HepG2 (cell line): ENCODE measurements around the gene SRSF10. TPM values are rescaled to one million over a fixed set of nuclear protein-coding genes. Genes with fewer than 3 reads are reported as not detected.
A peak's percentile ranks its signal among the peaks of the same experiment; 100 is the strongest.
"Not testable (repeated sequence)": the region's sequence is repeated elsewhere in the genome, so short reads cannot be mapped to it uniquely, and the experiment has no call there.

ENCODE experiments used
- ATAC-seq: fragments of 200-7000 bp; cut with Tn5 transposase; 3 replicates; pipeline ENCODE4 v1.9.1; 2020; ENCODE audit warnings: mild to moderate bottlenecking, moderate library complexity
- BruUV-seq: library from RNA; stranded (reverse); fragments of 400-500 nt; replicated peaks from 2 replicates; lab custom pipeline; 2021; lab: Mats Ljungman, UMichigan
- CTCF ChIA-PET: fragments of 300-600 bp; formaldehyde crosslinking; extraction: SDS; loops from one replicate; lab custom pipeline; 2021; ENCODE audit warnings: low total read pairs, inconsistent platforms, low intra/inter-chr PET ratio; lab: Yijun Ruan, JAX
- POLR2A ChIA-PET: fragments of 350-600 bp; sonication (Branson Sonifier 250); formaldehyde crosslinking; loops from one replicate; lab custom pipeline; 2020; ENCODE audit warnings: antibody characterized with exemption, inconsistent platforms; lab: Yijun Ruan, JAX
- DNase-seq: peaks from one replicate; pipeline ENCODE4 v3.0.0-alpha.2; 2015; ENCODE audit warnings: low spot score
- FAIRE-seq: peaks from 3 replicates; lab custom pipeline; 2011; peaks lifted over from hg19 to GRCh38; lab: Jason Lieb, UNC
- H2AFZ ChIP-seq: one replicate; pipeline ENCODE4 v1.6.1; 2011; ENCODE audit warnings: low read length, inconsistent platforms
- H3K27ac ChIP-seq: fragments of 300-600 bp; 3 replicates; pipeline ENCODE4 v1.8.0; 2011; ENCODE audit warnings: mixed run types, mild to moderate bottlenecking, mixed read lengths, low read length, inconsistent platforms; ENCODE audit not compliant: insufficient read depth; ENCODE audit errors: extremely low read length
- H3K27me3 ChIP-seq, 2 experiments: fragments of 200-600 bp in 1 of 2; 2 replicates in 1 of 2; 3 replicates in 1 of 2; pipeline versions ENCODE4 v1.6.0 to v1.8.0; 2011; ENCODE audit warnings: low read length in 2 of 2, mild to moderate bottlenecking in 2 of 2, moderate library complexity in 2 of 2, inconsistent platforms in 1 of 2; ENCODE audit not compliant: insufficient read depth in 2 of 2, control insufficient read depth in 1 of 2
- H3K36me3 ChIP-seq, 2 experiments: fragments of 200-600 bp in 1 of 2; replicated peaks in 1 of 2; 2 replicates in 1 of 2; 3 replicates in 1 of 2; pipeline versions ENCODE4 v1.5.1 to v1.8.0; 2011; ENCODE audit warnings: low read length in 2 of 2, inconsistent platforms in 1 of 2; ENCODE audit not compliant: insufficient read depth in 2 of 2, control insufficient read depth in 1 of 2
- H3K4me1 ChIP-seq: 2 replicates; pipeline ENCODE4 v1.5.1; 2012; ENCODE audit warnings: low read length, inconsistent platforms; ENCODE audit not compliant: insufficient read depth
- H3K4me2 ChIP-seq: 2 replicates; pipeline ENCODE4 v1.6.0; 2011; ENCODE audit warnings: low read depth, low read length, inconsistent platforms
- H3K4me3 ChIP-seq, 3 experiments: fragments of 200-600 bp in 1 of 3; sonication (generic), shearing (Covaris generic) in 1 of 3; replicated peaks in 1 of 3; 2 replicates each; pipeline ENCODE4 v1.5.1; 2011 to 2016; ENCODE audit warnings: low read length in 3 of 3, inconsistent platforms in 2 of 3, low read depth in 2 of 3, mild to moderate bottlenecking in 2 of 3, control low read depth in 1 of 3, mixed read lengths in 1 of 3; ENCODE audit not compliant: insufficient read depth in 1 of 3
- H3K79me2 ChIP-seq: one replicate; pipeline ENCODE4 v1.6.1; 2011; ENCODE audit warnings: low read length, inconsistent platforms; ENCODE audit not compliant: insufficient read depth
- H3K9ac ChIP-seq: 2 replicates; pipeline ENCODE4 v1.6.0; 2011; ENCODE audit warnings: mild to moderate bottlenecking, low read depth, low read length, inconsistent platforms; ENCODE audit not compliant: insufficient read depth
- H3K9me3 ChIP-seq: 2 replicates; pipeline ENCODE4 v1.5.1; 2012; ENCODE audit warnings: mild to moderate bottlenecking, low read length
- H4K20me1 ChIP-seq: 2 replicates; pipeline ENCODE4 v1.6.0; 2011; ENCODE audit warnings: inconsistent platforms, mild to moderate bottlenecking, low read length, moderate library complexity; ENCODE audit not compliant: insufficient read depth
- TARDBP ChIP-seq: sonication (generic); formaldehyde crosslinking; IDR thresholded peaks from 2 replicates; pipeline ENCODE4 v1.8.0; 2022; ENCODE audit warnings: mild to moderate bottlenecking, missing genetic modification reagents
- THAP9 ChIP-seq: sonication (generic); formaldehyde crosslinking; IDR thresholded peaks from 2 replicates; pipeline ENCODE4; 2020; ENCODE audit warnings: missing genetic modification reagents, mild to moderate bottlenecking, borderline replicate concordance
- ZFP36L1 ChIP-seq: sonication (generic); formaldehyde crosslinking; IDR thresholded peaks from 2 replicates; pipeline ENCODE4 v1.8.0; 2022; ENCODE audit warnings: mild to moderate bottlenecking, missing genetic modification reagents, moderate library complexity
- WGBS: methylation state at CpG from one replicate; pipeline ENCODE4 v1.1.6; 2017; ENCODE audit warnings: low lambda C conversion rate; 5-methylcytosine and 5-hydroxymethylcytosine counted together
- in situ Hi-C: cut with HindIII; loops from 2 replicates; pipeline ENCODE4 v1.10.0; 2017; ENCODE audit warnings: low pct_unique_long_range_greater_than_20kb; ENCODE audit not compliant: extremely low pct_ligation_motif_present
- intact Hi-C: fragments of 100-400 bp; cut with micrococcal nuclease; formaldehyde crosslinking; loops from one replicate; pipeline ENCODE4 v1.10.0; 2022; ENCODE audit not compliant: unreplicated experiment
- polyA plus RNA-seq, 8 experiments: library from polyadenylated mRNA; depleted of rRNA in 3 of 8; stranded (reverse) in 7 of 8; unstranded in 1 of 8; fragments of >200 nt; fragmentation: Illumina TruSeq in 4 of 8; extraction: Trizol in 4 of 8; gene quantifications; 2 replicates each; pipeline versions ENCODE4 v1.2.1 to v1.2.3, GENCODE V29; 2011 to 2016; ENCODE audit warnings: low read depth in 4 of 8, missing spikeins in 1 of 8, mixed read lengths in 1 of 8; ENCODE audit not compliant: insufficient read depth in 1 of 8
- total RNA-seq, 5 experiments: library from RNA; depleted of rRNA; stranded (reverse); fragments of >200 nt; fragmentation: Illumina TruSeq; extraction: Trizol; gene quantifications; 2 replicates each; pipeline ENCODE4 v1.2.3, GENCODE V29; 2016; ENCODE audit warnings: low read depth in 1 of 5

SRSF10 gene
- total and polyA plus RNA-seq, 2 of the 13 experiments (the other 11 are each of a cell fraction or from before 2014, with no cell fraction given), result 126 to 186 TPM

DNA sequence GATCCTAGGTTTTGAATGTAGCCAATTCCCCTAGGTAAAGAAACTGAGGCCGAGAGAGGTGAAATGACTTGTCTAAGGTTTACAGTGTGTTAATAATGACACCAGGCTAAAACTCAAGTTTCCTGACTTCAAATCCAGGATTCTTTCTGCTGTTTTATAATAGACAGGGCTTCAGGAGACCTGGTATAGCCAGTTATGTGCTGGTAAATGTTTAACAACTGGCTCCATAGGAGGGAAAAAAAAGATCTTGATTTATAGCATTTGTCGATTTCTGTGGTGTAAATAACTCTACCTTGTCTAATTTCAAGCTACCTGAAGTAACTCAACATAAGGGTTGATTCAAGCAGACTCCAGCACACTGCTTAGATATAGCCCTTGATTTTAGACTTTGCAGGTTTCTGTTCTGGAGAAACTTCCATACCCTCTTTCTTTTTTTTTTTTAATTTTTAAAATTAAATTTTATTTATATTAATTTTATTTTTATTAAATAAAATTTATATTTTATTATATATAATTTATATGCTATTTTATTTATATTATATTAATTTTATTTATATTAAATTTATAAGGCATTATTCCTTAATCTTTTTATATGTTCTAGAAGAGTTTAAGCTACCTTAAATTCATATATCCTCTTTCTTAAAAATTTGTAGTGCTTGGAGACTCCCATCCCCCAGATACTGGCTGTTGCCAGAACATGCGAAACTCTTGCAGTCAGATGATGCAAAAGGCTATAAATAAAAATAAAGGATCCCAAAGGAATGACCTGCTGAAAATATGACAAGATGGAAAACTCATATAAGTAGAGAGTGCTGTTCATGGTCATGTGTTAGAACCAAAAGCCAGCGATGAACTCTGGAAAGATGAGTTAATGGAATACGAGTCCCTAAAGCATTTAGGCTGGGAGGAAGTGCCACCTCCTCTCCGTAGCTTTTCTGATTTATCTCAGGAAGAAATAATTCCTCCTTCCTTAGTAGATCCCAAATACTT, 35.4 kb upstream of the SRSF10 start:
- Histone ChIP-seq H3K4me3 (no peak overlapping the region), H3K79me2 (no peaks in the 10 kb centered on the region), H3K27me3 (no peaks in the 10 kb centered on the region), H3K36me3 (no peaks in the 10 kb centered on the region), H4K20me1 (no peaks in the 10 kb centered on the region), H3K4me2 (peak overlapping the region; percentile 33), H3K9ac (peak overlapping the region; percentile 35; the same call in 1 of the 2 replicates), H3K9me3 (no peaks in the 10 kb centered on the region), H3K27ac (peak overlapping the region; percentile 53), H2AFZ (peak overlapping the region; percentile 70), H3K4me1 (peaks cover 100% of the 10 kb centered on the region)
- no peak for DNase-seq
- 65% methylated on average over 6 of the region's 6 CpGs for WGBS
- BruUV-seq, result no TSS peak
- in situ Hi-C loops (no loop called here), intact Hi-C loops (loop anchor here (5.0 kb wide), 1 partner anchor 627 kb away; the partner anchor contains the start of gene SRRM1)
- CTCF ChIA-PET, result no interaction called here
- no peak for FAIRE-seq
- no peak for TF ChIP-seq ZFP36L1 (CRISPR knock-in tag)
- TF ChIP-seq THAP9 (CRISPR knock-in tag), result no peak
- TF ChIP-seq TARDBP (CRISPR knock-in tag), result no peak
- no peak for ATAC-seq
- POLR2A ChIA-PET, result no interaction called here

GRCh38 chr1:24012878-24013277, 32.8 kb upstream of the SRSF10 start:
- in situ Hi-C loops, ATAC-seq, H3K4me3 ChIP-seq, H3K4me2 ChIP-seq, H4K20me1 ChIP-seq, H3K27me3 ChIP-seq, FAIRE-seq, CTCF ChIA-PET, H3K36me3 ChIP-seq, H3K9me3 ChIP-seq, H3K79me2 ChIP-seq, intact Hi-C loops, H3K9ac ChIP-seq, DNase-seq, BruUV-seq, H2AFZ ChIP-seq, H3K27ac ChIP-seq: not testable (repeated sequence)
- peaks cover 100% of the 10 kb centered on the region for H3K4me1 ChIP-seq
- WGBS, result over 99% methylated on average over 8 of the region's 8 CpGs
- POLR2A ChIA-PET, result interaction anchor here (1.4 to 5.0 kb wide), 2 partner anchors 9 kb away, joined by 6 to 42 read pairs; no protein-coding TSS in a partner anchor
